Astrocyte of the cerebellum (primary cell): Measurements from ENCODE around the gene C2CD3.
"Not testable (repeated sequence)": the region's sequence is repeated elsewhere in the genome, so short reads cannot be mapped to it uniquely, and the experiment has no call there.

Experiments
- DNase-seq: peaks from one replicate; pipeline ENCODE4 v3.0.0-alpha.2; 2011; ENCODE audit warnings: low read depth
- H3K4me3 ChIP-seq: 2 replicates; pipeline ENCODE4 v1.5.1; 2011; ENCODE audit warnings: mild to moderate bottlenecking, low read depth, low read length, moderate library complexity
- in situ Hi-C: cut with HindIII; loops from 2 replicates; pipeline ENCODE4 v1.10.0; 2017; ENCODE audit warnings: low sequenced_read_pairs
- TF ChIP-seq, protein P1 (sequence below): IDR thresholded peaks from 2 replicates; pipeline ENCODE4 v1.5.1; 2012; ENCODE audit warnings: low read length, low read depth, moderate library complexity, mild to moderate bottlenecking; ENCODE audit errors: missing control alignments

The C2CD3 gene

DNA sequence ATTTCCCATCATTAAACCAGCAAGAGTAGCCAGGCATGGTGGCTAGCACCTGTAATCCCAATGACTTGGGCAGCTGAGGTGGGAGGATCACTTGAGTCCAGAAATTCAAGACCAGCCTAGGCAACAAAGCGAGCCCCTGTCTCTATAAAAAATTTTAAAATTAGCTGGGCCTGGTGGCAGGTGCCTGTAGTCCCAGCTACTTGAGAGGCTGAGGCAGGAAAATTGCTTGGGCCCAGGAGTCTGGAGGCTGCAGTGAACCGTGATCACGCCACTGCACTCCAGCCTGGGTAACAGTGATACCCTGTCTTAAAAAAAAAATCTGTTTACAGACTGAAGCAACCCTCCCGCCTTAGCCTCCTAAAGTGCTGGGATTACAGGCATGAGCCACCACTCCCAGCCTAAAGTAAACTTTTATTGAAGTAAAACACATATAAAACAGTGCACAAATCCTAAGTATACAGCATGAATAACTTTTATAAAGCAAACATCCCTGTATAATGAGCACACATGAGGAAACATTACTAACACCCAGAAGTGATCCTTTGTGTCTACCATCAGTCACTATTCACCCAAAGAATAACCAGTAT lies 174.5 kb downstream of the C2CD3 start:
- in situ Hi-C loops: no loop called here
- TF ChIP-seq, protein P1, sequence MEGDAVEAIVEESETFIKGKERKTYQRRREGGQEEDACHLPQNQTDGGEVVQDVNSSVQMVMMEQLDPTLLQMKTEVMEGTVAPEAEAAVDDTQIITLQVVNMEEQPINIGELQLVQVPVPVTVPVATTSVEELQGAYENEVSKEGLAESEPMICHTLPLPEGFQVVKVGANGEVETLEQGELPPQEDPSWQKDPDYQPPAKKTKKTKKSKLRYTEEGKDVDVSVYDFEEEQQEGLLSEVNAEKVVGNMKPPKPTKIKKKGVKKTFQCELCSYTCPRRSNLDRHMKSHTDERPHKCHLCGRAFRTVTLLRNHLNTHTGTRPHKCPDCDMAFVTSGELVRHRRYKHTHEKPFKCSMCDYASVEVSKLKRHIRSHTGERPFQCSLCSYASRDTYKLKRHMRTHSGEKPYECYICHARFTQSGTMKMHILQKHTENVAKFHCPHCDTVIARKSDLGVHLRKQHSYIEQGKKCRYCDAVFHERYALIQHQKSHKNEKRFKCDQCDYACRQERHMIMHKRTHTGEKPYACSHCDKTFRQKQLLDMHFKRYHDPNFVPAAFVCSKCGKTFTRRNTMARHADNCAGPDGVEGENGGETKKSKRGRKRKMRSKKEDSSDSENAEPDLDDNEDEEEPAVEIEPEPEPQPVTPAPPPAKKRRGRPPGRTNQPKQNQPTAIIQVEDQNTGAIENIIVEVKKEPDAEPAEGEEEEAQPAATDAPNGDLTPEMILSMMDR: no peak
- no peak for DNase-seq
- no peak overlapping the region for H3K4me3 ChIP-seq

DNA sequence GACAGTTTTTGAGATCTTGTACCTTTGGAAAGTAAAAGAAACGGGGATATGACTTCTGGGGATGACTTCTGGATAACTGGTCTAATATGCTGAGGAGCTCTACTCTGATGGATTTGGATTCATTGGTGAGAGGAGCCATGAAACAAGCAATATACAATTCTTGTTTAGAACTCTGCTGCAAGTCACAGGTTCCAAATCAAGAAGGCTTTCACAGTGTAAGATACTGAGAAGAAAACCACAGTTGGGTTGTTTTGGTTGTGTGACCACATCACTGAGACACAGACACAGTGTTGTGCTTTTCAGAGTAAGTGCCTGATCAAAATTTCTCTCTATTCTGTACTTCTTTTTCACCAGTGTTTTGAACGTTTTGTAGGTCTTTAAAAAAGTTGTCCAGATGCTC lies 175.1 kb downstream of the C2CD3 start:
- in situ Hi-C loops: no loop called here
- TF ChIP-seq, protein P1: no peak
- no peak for DNase-seq
- H3K4me3 ChIP-seq: no peak overlapping the region

DNA sequence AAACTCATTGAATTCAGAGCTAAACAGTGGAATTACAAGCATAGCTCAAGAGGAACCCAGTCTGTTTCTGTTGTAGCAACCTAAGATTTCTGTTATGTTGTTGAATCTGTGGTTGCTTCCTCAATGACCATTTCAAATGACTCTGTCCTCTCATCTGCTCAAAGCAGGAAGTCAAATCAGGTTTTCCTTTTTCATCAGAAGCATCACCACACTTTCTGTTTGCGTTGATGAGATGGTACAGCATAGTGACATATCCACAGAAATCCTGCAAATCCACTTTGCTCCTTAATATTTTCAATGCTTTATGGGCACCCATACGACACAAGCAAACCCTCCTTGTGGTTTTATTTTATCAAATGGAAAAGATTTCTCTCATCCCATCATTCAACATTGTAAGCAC lies 175.6 kb downstream of the C2CD3 start:
- H3K4me3 ChIP-seq: no peak overlapping the region
- in situ Hi-C loops: no loop called here
- TF ChIP-seq, protein P1: no peak
- no peak for DNase-seq

DNA sequence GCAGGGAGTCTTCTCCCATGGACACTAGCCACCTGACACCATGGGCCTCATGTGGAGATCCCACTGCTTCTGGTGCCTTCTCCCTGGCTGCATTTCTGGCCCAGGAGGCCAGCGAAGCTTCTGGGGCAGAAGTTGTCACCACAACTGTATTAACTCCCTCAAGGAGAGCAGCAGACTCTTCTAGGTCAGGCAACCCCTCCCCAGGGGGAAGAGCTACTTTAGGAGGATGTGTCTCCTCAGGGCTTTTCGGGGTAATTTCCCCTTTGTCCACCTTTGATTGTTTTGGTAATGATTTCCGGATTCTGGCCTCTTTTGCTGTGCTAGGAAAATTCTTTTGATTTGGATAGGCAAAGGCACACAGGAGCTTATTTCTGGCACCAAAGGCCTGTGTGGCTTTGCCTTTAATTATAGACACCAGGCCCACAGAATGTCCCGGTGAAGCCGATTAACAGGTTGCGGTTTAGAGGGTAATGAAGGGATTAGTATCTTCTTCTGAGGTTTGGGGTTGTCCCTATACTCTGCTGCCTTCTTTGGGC lies 179.3 kb downstream of the C2CD3 start:
- in situ Hi-C loops: no loop called here
- TF ChIP-seq, protein P1: no peak
- DNase-seq: no peak

DNA sequence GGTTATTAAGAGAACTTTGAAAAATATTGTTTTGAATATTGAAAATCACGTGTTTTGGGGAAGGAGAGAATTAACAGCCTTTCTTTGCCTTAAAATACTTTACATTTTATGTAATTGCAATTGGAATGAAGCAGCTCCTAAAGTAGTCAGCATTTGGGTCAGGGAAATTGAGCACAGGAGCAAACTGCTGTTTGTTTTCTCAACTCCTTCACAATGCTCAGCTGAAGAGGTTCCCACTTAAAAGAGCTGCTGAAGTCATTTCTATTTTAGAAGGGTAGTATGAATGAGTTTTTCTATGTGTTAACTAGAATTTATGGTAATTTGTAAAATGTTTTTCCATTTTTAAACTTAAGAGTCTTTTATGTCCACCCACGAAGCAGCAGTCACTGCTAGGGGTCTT lies 180.1 kb downstream of the C2CD3 start:
- TF ChIP-seq, protein P1: no peak
- DNase-seq: no peak
- no peak overlapping the region for H3K4me3 ChIP-seq
- in situ Hi-C loops: no loop called here

More for the DNA sequence above, 179.3 kb downstream of the C2CD3 start:
- no peak overlapping the region for H3K4me3 ChIP-seq

DNA sequence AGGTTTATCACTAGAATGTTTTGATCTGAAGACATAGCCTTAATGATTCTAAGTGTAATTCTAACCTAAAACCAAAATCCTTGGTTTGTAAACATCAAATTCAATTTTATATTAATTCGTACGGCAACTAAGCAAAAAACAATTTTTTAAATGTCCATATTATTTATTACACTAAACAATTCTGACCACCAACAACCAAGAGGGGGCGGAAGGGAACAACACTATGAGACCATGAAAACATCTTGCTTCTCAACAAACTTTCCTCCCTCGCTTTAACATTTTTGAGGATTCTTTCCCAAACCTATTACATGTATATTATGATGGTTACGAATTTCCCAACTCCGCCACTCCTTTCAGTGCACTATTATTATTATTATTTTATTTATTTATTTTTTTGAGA lies 181.6 kb downstream of the C2CD3 start:
- in situ Hi-C loops: no loop called here
- DNase-seq: no peak
- TF ChIP-seq, protein P1: peak; percentile 16
- H3K4me3 ChIP-seq: no peak overlapping the region

DNA sequence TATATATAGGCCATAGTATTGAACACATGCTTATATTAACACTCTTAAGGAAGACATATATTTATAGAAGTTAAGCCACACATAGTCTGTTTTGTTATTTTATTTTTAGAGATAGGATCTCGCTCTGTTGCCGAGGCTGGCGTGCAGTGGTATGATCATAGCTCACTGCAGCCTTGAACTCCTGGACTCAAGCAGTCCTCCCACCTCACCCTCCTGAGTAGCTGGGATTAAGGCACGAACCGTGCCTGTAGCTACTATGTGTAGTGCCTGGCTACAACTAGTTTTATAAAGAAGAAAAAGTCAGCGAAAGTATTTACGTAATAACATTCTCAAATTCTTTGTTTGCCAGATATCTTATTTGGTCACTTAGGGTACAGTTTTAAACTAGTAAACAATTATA lies 182.6 kb downstream of the C2CD3 start:
- in situ Hi-C loops: no loop called here
- no peak overlapping the region for H3K4me3 ChIP-seq
- DNase-seq: no peak
- TF ChIP-seq, protein P1: no peak

DNA sequence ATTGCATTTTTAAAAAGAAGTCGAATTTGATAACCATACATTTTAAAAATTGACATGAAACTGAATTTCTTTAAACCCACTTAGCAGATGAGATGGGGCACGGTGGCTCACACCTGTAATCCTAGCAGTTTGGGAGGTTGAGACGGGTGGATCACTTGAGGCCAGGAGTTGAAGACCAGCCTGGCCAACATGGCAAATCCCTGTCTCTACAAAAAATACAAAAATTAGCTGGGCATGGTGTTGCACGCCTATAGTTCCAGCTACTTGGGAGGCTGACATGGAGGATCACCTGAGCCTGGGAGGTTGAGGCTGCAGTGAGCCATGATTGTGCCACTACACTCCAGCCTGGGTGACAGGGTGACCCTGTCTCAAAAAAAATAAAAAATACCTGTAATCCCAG lies 185.1 kb downstream of the C2CD3 start:
- DNase-seq, H3K4me3 ChIP-seq, in situ Hi-C loops: not testable (repeated sequence)
